GM18520 (cell line): ENCODE measurements around the gene LHX6.

ENCODE experiments used
- ATAC-seq: cut with Tn5 transposase; IDR thresholded peaks from one replicate; pipeline ENCODE4 v1.9.1; 2021; ENCODE audit not compliant: unreplicated experiment

LHX6 gene

DNA sequence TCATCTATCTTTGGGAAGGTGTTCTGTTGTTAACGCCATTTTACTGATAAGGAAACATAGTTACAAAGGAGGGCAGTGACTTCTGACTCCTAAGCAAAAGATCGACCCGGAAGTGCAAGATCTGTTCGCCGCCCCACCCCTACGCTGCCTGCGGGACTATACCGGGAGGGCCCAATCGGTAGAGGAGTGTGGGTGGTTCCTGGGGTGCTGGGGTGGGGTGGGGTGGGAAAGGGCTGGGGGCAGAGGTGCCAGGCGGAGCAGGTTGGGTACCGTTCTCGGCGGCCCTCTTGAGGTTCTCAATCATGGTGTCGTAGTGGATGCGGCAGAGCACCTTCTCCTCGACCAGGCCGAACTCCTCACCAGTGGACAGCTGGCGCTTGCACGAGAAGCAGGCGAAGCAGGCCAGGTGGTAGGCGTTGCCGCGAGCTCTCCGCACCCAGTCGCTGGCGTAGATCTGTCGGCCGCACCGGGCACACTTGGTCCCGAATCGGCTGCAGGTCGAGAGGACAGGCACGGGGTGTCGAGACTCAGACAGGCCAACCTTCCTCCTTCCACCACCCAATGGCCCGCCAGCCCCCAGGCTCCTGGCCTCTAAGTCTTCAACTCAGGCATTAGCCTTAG, 11.8 kb downstream of the LHX6 start:
- no peak for ATAC-seq

DNA sequence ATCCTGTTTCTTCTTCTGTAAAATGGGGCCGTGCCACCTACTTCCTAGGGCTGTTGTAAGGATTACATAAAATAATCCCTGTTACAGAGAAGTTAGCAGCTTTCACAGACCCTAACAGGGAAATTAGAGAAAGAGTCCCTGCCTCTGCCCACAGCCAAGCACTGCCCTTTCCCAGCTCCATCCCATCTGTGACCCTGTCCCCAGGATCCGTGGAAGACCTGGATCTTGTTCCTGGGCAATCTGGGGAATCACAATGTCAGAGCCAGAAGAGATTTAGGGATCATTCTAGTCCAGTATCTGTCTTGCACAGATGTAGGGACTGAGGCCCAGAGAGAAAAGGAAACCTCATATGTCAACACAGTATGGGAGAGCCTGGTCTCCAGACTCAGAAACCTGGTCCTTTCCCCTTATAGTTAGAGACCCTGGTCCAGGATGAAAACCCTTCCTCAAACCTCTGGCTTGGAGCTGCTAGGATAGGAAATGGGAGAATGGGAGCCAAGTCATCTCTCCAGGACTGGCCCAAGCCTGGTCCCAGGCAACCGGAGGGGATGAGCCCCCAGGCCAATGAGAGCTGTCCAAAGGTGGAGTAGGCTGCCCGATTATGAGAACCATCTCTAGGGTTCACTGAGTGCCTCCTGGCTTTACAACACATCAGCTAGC, 12.5 kb downstream of the LHX6 start:
- no peak for ATAC-seq

DNA sequence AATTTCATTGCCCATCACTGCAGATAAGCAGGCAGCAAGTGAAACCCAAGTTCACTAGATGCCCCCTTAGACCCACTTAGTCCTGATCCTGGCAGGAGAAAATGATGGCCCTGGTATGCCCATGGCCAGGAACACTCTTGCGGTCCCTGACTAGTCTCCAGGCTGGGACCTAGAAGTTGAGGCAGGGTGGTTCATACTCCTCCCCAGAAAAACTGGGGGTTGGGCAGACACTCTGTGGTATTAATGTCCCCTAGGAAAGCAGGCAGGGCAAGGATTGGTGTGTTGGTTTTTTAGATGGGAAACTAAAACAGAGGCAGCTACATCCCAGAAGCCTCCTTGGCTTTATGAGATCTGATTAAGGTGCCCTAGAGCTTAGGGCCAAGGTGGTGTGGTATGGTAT, 13.1 kb downstream of the LHX6 start:
- no peak for ATAC-seq

- no peak for ATAC-seq
Observed at GRCh38 chr9:122214507-122214906, 14.2 kb downstream of the LHX6 start.

DNA sequence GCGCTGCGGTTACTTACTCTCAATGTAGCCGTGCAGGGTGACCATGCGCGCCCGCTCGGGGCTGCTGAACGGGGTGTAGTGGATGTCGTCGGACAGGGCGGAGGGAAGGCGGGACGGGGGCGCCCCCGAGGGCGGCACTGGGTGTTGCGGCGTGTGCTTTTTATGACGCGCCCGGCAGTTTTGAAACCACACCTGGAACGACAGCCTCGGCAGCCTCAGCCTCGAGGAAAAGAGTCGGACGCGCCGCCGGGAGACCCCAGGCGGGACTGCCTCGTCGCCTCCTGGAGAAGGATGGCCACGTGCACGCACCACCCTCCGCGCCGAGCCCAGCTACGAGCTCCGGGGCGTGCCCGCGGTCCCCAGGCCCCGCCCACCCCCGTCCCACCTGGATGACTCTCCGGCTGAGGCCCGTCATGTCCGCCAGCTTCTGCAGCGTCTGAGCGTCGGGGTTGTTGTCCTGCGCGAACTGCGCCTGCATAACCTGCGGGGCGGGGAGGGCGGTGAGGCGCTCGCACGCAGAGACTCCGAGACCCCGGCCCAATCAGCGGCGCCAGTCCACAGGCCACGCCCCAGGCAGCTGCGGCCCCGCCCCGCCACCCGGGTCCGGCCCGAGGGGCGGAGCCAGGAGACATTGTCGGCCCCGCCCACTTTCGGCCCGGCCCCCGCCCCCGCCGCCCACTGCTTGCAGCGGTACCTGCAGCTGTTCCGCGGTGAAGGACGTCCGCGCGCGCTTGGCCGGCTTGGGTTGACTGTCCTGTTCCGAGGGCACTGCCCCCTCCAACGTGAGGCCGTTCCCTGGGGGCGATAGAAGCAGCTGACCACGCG, 15.0 kb downstream of the LHX6 start:
- no peak for ATAC-seq

DNA sequence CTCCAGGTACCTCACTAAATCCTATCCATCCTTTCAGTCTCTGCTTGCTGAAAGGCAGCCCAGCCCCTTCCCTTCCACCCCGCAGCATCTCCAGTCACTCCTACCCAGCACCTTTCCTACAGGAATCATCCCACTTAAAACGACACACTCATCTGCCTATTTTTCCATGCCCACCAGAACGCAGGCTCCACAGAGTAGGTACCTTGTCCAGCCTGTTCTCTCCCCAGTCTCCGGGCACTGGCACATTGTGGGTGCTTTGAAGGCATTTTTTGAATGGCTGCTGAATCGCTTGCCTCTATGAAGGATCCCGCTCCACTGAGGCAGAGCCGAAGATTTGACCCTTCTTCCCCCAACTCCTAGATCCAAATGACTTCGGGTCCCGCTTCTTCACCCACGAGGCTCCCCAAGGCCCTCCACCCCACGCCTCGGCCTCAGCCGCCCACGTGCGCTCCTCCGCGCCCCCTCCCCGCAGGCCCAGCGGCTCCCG, 15.6 kb downstream of the LHX6 start:
- no peak for ATAC-seq

DNA sequence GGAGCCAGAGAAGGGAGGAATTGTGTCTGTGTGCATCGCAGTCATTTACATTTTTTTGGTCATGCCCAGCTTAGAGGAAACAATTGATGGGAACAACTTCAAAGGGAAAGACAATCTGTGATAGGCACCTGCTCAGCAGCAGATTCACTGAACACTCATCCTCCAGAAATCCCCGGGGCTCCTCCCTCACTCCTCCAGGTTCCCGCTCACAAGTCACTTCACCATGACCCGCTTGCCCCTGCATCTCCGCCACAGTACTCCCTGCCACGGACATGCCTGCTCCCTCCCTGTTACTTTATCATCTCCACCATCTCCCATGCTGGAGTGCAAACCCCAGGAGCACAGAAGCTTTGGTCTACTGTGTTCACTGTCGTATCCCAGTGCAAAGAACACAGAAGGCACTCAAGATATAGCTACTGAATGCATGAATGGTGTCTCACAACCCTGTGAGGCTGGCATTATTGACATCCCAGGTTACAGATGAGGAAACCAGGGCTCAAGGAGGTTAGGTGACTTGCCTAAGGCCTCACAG, 16.2 kb downstream of the LHX6 start:
- ATAC-seq = no peak

DNA sequence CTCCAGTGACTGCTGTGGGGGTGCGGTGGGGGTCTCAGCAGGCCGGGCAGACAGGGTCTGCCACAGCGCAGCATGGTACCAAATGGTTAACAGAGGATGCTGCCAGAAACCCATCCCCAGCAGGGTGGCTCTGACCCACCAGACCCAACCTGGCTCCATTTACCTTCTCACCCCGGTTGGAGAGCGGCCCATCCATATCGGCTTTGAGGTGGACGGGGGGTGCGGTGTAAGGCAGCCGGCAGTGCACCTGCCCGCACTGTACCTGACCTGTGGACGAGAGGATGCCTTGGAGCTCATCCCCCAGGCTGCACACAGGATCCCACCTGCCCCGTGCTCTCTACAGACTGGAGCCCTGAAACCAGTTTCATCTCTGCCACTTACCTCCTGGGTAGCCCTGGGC, 19.3 kb downstream of the LHX6 start:
- ATAC-seq = no peak

DNA sequence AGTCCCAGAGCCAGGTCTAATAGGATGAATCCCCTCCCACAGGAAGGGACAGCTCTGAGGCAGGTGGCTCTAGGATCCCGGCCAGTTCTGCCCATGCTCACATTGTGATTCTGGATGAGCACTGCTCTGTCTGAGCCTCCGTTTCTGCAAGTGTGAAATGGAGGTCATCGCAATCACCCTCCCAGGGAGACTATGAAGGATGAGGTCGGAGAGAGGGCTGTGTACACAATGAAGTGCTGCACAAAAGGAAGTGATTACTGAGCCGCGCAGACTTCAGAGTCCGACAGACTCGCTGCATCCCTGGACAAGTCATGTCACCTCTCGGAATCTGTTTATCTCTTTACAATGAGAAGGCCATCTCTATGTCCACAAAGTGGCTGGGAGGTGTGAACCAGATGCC, 21.7 kb downstream of the LHX6 start:
- no peak for ATAC-seq

GRCh38 chr9:122206118-122207046, 22.4 kb downstream of the LHX6 start:
- no peak for ATAC-seq

- ATAC-seq = no peak
Observed at GRCh38 chr9:122205176-122205575, 23.6 kb downstream of the LHX6 start.

- ATAC-seq = no peak
Observed at GRCh38 chr9:122204491-122204890, 24.3 kb downstream of the LHX6 start.

DNA sequence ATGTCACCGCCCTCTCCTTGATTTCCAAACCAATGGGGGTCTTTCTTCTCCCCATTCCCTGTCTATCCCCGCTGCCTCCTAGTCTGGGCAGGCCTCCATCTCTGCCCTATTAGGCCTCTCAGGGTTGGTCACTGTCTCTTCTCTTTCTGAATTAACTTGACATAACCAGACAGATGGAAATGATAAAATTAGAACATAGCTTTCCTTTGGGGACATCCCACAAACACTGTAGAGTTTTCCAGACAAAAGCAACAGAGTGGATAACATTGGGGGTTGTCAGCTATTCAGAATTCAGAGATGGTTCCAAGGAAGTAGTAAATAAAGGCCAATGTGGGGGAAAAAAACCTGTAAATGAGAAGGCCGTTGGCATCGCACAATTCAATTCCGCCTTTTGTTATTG, 24.7 kb downstream of the LHX6 start:
- ATAC-seq = no peak

DNA sequence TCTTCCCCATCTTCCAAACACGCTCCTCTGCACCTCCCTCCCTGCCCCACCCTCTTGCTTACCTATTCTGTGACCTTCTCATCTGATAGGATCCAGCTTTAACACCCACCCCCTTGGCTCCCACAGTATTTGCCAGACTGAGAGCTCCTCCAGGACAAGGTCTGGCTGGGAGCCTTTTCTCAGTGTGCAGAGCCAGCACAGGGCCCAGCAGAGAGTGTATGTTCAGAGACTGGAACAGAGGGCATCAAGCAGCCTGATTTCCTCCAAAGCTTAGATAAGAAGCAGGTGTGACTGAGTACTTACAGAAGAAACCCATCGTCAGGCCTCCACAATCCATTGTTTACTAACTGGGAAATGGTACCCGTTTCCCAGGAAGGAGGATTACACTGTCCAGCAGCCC, 26.6 kb downstream of the LHX6 start:
- no peak for ATAC-seq

- ATAC-seq = no peak
Observed at GRCh38 chr9:122201641-122202040, 27.1 kb downstream of the LHX6 start.

- no peak for ATAC-seq
Observed at GRCh38 chr9:122200960-122201595, 27.7 kb downstream of the LHX6 start.

GRCh38 chr9:122197882-122198281, 30.9 kb downstream of the LHX6 start:
- ATAC-seq = no peak

GRCh38 chr9:122197426-122197825, 31.3 kb downstream of the LHX6 start:
- ATAC-seq = no peak

GRCh38 chr9:122195875-122196274, 32.9 kb downstream of the LHX6 start:
- no peak for ATAC-seq

DNA sequence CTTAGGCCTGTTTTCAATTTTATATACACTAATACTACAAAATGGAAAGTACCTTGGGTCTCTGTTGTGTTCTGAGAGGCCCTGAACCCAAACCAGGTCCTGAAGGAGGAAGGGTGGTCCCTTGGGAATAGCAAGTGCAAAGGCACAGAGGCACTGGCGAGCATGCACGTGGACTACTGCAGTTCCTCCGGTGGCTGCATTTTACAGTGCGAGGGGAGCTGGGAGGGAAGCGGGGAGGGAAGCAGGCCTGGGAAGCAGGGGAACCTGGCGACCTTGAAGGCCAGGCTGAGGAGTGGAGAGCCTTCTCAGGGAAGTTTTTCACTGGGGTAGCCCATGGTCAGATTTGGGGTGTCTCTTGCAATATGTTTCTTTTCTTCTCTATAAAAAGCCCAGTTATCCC, 35.1 kb downstream of the LHX6 start:
- ATAC-seq = no peak
